Medulla oblongata (tissue), 1 donor: ENCODE data around the gene DNMT3L.
"Not testable (repeated sequence)": the region's sequence is repeated elsewhere in the genome, so short reads cannot be mapped to it uniquely, and the experiment has no call there.

ENCODE experiments used
- DNase-seq: peaks from one replicate; pipeline ENCODE4 v3.0.0-alpha.2; 2015; ENCODE audit errors: extremely low spot score

Gene DNMT3L

GRCh38 chr21:44261675-44262295, at the start of gene DNMT3L:
DNMT3L (minus strand) TSS chr21:44261897; CDS start chr21:44261259, 638 bp downstream.
- DNase-seq = no peak

- no peak for DNase-seq
Measured at GRCh38 chr21:44310628-44311507, 49.2 kb upstream of the DNMT3L start.

GRCh38 chr21:44306936-44307704, 45.4 kb upstream of the DNMT3L start:
- no peak for DNase-seq

- peak; percentile 67 for DNase-seq
Measured at GRCh38 chr21:44305691-44306090, 44.0 kb upstream of the DNMT3L start.

GRCh38 chr21:44304877-44305293, 43.2 kb upstream of the DNMT3L start:
- peak; percentile 81 for DNase-seq

- peak; percentile 81 for DNase-seq
Measured at GRCh38 chr21:44304011-44304616, 42.4 kb upstream of the DNMT3L start.

GRCh38 chr21:44303490-44303981, 41.8 kb upstream of the DNMT3L start:
- no peak for DNase-seq

GRCh38 chr21:44302573-44303401, 41.1 kb upstream of the DNMT3L start:
- not testable (repeated sequence) for DNase-seq

GRCh38 chr21:44301961-44302406, 40.3 kb upstream of the DNMT3L start:
- no peak for DNase-seq

- no peak for DNase-seq
Measured at GRCh38 chr21:44301141-44301540, 39.4 kb upstream of the DNMT3L start.

GRCh38 chr21:44300262-44300959, 38.7 kb upstream of the DNMT3L start:
- peak; percentile 55 for DNase-seq

- DNase-seq = peak; percentile 67
Measured at GRCh38 chr21:44299458-44300261, 38.0 kb upstream of the DNMT3L start, which contains the start of gene PFKL. PFKL (plus strand) TSS chr21:44300053; CDS start chr21:44300106, 53 bp downstream.

- no peak for DNase-seq
Measured at GRCh38 chr21:44299085-44299457, 37.4 kb upstream of the DNMT3L start.

GRCh38 chr21:44298301-44298700, 36.6 kb upstream of the DNMT3L start:
- no peak for DNase-seq

GRCh38 chr21:44297525-44298290, 36.0 kb upstream of the DNMT3L start:
- DNase-seq = peak; percentile 94

GRCh38 chr21:44296916-44297315, 35.2 kb upstream of the DNMT3L start:
- no peak for DNase-seq

GRCh38 chr21:44296103-44296519, 34.4 kb upstream of the DNMT3L start:
- no peak for DNase-seq

- no peak for DNase-seq
Measured at GRCh38 chr21:44295646-44296045, 33.9 kb upstream of the DNMT3L start.
